ENCODE measurements around the gene TMEM126A. TPM values are rescaled to one million over a fixed set of nuclear protein-coding genes. Genes with fewer than 3 reads are reported as not detected.
A peak's percentile ranks its signal among the peaks of the same experiment; 100 is the strongest.

The TMEM126A gene
- total and polyA plus RNA-seq, 2 of the 13 experiments (the other 11 are each of a cell fraction or from before 2014, with no cell fraction given): 59.5 to 66.9 TPM

GRCh38 chr11:85664615-85665481 is 17.1 kb downstream of the TMEM126A start, which contains the start of gene CREBZF (continued):
- TF ChIP-seq ZUFSP (CRISPR knock-in tag; IDR thresholded peaks at IDR 0.05; ENCODE audit: borderline replicate concordance) (no peak), ZNF232 (CRISPR knock-in tag; IDR thresholded peaks at IDR 0.05; ENCODE audit: borderline replicate concordance) (peak; percentile 43; the same call in 1 of the 2 replicates), ZFP36L1 (CRISPR knock-in tag; IDR thresholded peaks at IDR 0.05) (0 out of 2 replicates have a peak, but pooled peaks have one; percentile 58), AGO2 (optimal IDR thresholded peaks at IDR 0.05; ENCODE audit: low read depth, low read length) (peak; percentile 96), SMARCE1 (IDR thresholded peaks at IDR 0.05; ENCODE audit: borderline replicate concordance) (no peak), SKI (IDR thresholded peaks at IDR 0.05; ENCODE audit: partially characterized antibody) (peak; percentile 72), FOXA1 (IDR thresholded peaks at IDR 0.05) (no peak), FOXA1 (CRISPR knock-in tag; IDR thresholded peaks at IDR 0.05) (no peak), ZNF256 (CRISPR knock-in tag; conservative IDR thresholded peaks at IDR 0.05) (no peak), ZNF207 (IDR thresholded peaks at IDR 0.05; ENCODE audit: borderline replicate concordance) (no peak), ZNF773 (CRISPR knock-in tag; IDR thresholded peaks at IDR 0.05; ENCODE audit: borderline replicate concordance) (peak; percentile 34; the same call in 1 of the 2 replicates), ZNF761 (CRISPR knock-in tag; conservative IDR thresholded peaks at IDR 0.05) (0 out of 2 replicates have a peak, but pooled peaks have one; percentile 57), ZNF280B (CRISPR knock-in tag; IDR thresholded peaks at IDR 0.05; ENCODE audit: borderline replicate concordance) (no peak), MXD3 (CRISPR knock-in tag; IDR thresholded peaks at IDR 0.05) (peak; percentile 50; the same call in 1 of the 2 replicates), ZNF329 (CRISPR knock-in tag; IDR thresholded peaks at IDR 0.05; ENCODE audit: low read depth) (no peak), ZNF740 (CRISPR knock-in tag; IDR thresholded peaks at IDR 0.05) (no peak), ARNTL (CRISPR knock-in tag; IDR thresholded peaks at IDR 0.05) (no peak), RFX5 (IDR thresholded peaks at IDR 0.05; ENCODE audit: low read depth, low read length) (no peak)
- TF ChIP-seq, protein P1, sequence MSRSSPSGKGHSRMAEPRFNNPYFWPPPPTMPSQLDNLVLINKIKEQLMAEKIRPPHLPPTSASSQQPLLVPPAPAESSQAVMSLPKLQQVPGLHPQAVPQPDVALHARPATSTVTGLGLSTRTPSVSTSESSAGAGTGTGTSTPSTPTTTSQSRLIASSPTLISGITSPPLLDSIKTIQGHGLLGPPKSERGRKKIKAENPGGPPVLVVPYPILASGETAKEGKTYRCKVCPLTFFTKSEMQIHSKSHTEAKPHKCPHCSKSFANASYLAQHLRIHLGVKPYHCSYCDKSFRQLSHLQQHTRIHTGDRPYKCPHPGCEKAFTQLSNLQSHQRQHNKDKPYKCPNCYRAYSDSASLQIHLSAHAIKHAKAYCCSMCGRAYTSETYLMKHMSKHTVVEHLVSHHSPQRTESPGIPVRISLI (CRISPR knock-in tag; IDR thresholded peaks at IDR 0.05; ENCODE audit: borderline replicate concordance): peak; percentile 32; the same call in 1 of the 2 replicates
- TF ChIP-seq, protein P2, sequence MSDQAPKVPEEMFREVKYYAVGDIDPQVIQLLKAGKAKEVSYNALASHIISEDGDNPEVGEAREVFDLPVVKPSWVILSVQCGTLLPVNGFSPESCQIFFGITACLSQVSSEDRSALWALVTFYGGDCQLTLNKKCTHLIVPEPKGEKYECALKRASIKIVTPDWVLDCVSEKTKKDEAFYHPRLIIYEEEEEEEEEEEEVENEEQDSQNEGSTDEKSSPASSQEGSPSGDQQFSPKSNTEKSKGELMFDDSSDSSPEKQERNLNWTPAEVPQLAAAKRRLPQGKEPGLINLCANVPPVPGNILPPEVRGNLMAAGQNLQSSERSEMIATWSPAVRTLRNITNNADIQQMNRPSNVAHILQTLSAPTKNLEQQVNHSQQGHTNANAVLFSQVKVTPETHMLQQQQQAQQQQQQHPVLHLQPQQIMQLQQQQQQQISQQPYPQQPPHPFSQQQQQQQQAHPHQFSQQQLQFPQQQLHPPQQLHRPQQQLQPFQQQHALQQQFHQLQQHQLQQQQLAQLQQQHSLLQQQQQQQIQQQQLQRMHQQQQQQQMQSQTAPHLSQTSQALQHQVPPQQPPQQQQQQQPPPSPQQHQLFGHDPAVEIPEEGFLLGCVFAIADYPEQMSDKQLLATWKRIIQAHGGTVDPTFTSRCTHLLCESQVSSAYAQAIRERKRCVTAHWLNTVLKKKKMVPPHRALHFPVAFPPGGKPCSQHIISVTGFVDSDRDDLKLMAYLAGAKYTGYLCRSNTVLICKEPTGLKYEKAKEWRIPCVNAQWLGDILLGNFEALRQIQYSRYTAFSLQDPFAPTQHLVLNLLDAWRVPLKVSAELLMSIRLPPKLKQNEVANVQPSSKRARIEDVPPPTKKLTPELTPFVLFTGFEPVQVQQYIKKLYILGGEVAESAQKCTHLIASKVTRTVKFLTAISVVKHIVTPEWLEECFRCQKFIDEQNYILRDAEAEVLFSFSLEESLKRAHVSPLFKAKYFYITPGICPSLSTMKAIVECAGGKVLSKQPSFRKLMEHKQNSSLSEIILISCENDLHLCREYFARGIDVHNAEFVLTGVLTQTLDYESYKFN (CRISPR knock-in tag; conservative IDR thresholded peaks at IDR 0.05): 0 out of 2 replicates have a peak, but pooled peaks have one; percentile 27

All from HepG2 (cell line).